Fibroblast of pulmonary artery (primary cell): Measurements from ENCODE around the gene CNNM3.

Experiments
- DNase-seq: peaks from one replicate; pipeline ENCODE4 v3.0.0-alpha.2; 2010; ENCODE audit warnings: low read depth
- H3K4me3 ChIP-seq: replicated peaks from 2 replicates; pipeline ENCODE4 v1.5.1; 2011; ENCODE audit warnings: low read depth, mild to moderate bottlenecking, control low read depth, low read length, moderate library complexity
- CTCF ChIP-seq: IDR thresholded peaks from 2 replicates; pipeline ENCODE4 v1.5.1; 2011; ENCODE audit warnings: mild to moderate bottlenecking, control low read depth, low read length, inconsistent platforms; ENCODE audit errors: missing control alignments

Gene CNNM3

GRCh38 chr2:96816127-96816835 is at the start of gene CNNM3:
CNNM3 (plus strand) TSS chr2:96816268; CDS start chr2:96816278, 10 bp downstream.
- H3K4me3 ChIP-seq = peak within 1 kb of the TSS; percentile 65
- DNase-seq = peak; percentile 92
- TF ChIP-seq CTCF = peak; percentile 20

- DNase-seq = no peak
- no peak overlapping the region for H3K4me3 ChIP-seq
- no peak for TF ChIP-seq CTCF
Observed at GRCh38 chr2:96767135-96767871, 48.8 kb upstream of the CNNM3 start.

- no peak for TF ChIP-seq CTCF
- H3K4me3 ChIP-seq = no peak overlapping the region
- DNase-seq = no peak
Observed at GRCh38 chr2:96768083-96768561, 47.9 kb upstream of the CNNM3 start.

- no peak overlapping the region for H3K4me3 ChIP-seq
- TF ChIP-seq CTCF = no peak
- DNase-seq = no peak
Observed at GRCh38 chr2:96769814-96770213, 46.3 kb upstream of the CNNM3 start.

GRCh38 chr2:96770442-96771202 is 45.4 kb upstream of the CNNM3 start:
- H3K4me3 ChIP-seq = no peak overlapping the region
- no peak for TF ChIP-seq CTCF

GRCh38 chr2:96771796-96772618 is 44.1 kb upstream of the CNNM3 start:
- DNase-seq = no peak
- H3K4me3 ChIP-seq = no peak overlapping the region
- no peak for TF ChIP-seq CTCF

More at GRCh38 chr2:96770442-96771202, 45.4 kb upstream of the CNNM3 start:
- DNase-seq = no peak
